Vagina (tissue), 2 donors: ENCODE data around the gene ANKRD35.

ENCODE experiments used
- POLR2A ChIP-seq, 2 donors: fragments of 450-650 bp; IDR thresholded peaks; one replicate each; pipeline ENCODE4 v1.6.1; 2017; ENCODE audit warnings: antibody characterized with exemption in 2 of 2, mild to moderate bottlenecking in 2 of 2, moderate library complexity in 2 of 2
- TF ChIP-seq, protein P1 (sequence below), 3 experiments: fragments of 450-650 bp in 2 of 3; fragments of 200-600 bp in 1 of 3; sonication (generic) in 1 of 3; IDR thresholded peaks; one replicate each; pipeline ENCODE4 v1.5.1; 2017 to 2019; ENCODE audit warnings: antibody characterized with exemption in 3 of 3, mild to moderate bottlenecking in 2 of 3, moderate library complexity in 2 of 3

DNA sequence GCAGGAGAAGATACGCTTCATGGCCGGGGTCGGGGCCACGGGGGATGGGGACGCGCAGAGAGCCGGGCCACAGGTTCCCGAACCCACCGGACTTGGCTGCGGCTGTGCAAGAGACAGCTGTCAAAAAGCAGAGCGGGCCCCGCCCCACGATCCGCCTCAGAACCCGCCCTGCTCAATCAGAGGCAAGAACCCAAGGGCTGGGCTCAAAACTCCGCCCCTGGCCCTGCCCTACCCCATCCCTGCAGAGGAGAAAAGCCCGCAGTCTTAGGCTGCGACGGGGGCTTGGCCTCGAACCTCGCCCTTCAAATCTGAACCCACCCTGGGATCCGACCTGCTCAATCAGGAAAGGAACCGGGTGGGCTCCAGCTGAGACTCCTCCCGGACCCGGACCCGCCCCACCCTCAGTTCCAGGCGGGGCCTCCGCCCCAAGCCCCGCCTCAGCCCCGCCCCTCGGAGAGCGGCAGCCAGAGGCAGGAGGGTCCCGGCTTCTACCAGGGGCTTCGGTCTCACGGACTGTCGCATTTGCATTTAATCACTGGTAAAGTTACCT is at the start of gene ANKRD35:
- TF ChIP-seq, protein P1, sequence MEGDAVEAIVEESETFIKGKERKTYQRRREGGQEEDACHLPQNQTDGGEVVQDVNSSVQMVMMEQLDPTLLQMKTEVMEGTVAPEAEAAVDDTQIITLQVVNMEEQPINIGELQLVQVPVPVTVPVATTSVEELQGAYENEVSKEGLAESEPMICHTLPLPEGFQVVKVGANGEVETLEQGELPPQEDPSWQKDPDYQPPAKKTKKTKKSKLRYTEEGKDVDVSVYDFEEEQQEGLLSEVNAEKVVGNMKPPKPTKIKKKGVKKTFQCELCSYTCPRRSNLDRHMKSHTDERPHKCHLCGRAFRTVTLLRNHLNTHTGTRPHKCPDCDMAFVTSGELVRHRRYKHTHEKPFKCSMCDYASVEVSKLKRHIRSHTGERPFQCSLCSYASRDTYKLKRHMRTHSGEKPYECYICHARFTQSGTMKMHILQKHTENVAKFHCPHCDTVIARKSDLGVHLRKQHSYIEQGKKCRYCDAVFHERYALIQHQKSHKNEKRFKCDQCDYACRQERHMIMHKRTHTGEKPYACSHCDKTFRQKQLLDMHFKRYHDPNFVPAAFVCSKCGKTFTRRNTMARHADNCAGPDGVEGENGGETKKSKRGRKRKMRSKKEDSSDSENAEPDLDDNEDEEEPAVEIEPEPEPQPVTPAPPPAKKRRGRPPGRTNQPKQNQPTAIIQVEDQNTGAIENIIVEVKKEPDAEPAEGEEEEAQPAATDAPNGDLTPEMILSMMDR (IDR thresholded peaks at IDR 0.05): no peak
- TF ChIP-seq POLR2A (IDR thresholded peaks at IDR 0.05): no peak
